Epithelial cell of proximal tubule (primary cell): ENCODE data around the gene TMEM98. TPM values are rescaled to one million over a fixed set of nuclear protein-coding genes. Genes with fewer than 3 reads are reported as not detected.

Experiments
- DNase-seq: peaks from one replicate; pipeline ENCODE4 v3.0.0-alpha.2; 2011; ENCODE audit warnings: low read depth
- H3K4me3 ChIP-seq: 2 replicates; pipeline ENCODE4 v1.5.1; 2011; ENCODE audit warnings: low read depth, mild to moderate bottlenecking, low read length
- total RNA-seq: library from RNA; depleted of rRNA; stranded (reverse); fragments of >200 nt; gene quantifications from 2 replicates; pipeline ENCODE4 v1.2.3, GENCODE V29; 2015
- TF ChIP-seq, protein P1 (sequence below): conservative IDR thresholded peaks from 2 replicates; pipeline ENCODE4 v1.5.1; 2012; ENCODE audit warnings: low read depth, mild to moderate bottlenecking, low read length

TMEM98 gene
- total RNA-seq, 1 donor from 2014 or later: 180 TPM

DNA sequence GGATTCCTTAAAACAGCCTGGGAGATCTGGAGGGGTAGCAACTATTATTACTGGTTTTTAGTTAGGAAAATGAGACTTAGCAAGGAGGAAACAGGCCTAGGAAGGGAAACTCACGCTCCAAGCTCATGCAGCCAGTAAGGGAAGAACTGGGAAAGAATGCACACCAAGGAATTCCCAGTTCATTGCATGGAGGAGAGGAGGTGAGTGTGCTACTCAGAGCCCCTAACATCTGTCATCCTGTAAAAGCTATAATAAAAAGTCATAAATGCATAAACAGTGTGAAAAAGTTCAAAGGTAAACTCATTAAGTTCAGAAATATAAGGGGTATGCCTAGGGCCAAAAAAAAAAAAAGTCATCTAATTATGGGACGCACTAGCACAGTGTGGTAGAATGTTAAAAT is 25.9 kb downstream of the TMEM98 start:
- H3K4me3 ChIP-seq: no peak overlapping the region
- TF ChIP-seq, protein P1, sequence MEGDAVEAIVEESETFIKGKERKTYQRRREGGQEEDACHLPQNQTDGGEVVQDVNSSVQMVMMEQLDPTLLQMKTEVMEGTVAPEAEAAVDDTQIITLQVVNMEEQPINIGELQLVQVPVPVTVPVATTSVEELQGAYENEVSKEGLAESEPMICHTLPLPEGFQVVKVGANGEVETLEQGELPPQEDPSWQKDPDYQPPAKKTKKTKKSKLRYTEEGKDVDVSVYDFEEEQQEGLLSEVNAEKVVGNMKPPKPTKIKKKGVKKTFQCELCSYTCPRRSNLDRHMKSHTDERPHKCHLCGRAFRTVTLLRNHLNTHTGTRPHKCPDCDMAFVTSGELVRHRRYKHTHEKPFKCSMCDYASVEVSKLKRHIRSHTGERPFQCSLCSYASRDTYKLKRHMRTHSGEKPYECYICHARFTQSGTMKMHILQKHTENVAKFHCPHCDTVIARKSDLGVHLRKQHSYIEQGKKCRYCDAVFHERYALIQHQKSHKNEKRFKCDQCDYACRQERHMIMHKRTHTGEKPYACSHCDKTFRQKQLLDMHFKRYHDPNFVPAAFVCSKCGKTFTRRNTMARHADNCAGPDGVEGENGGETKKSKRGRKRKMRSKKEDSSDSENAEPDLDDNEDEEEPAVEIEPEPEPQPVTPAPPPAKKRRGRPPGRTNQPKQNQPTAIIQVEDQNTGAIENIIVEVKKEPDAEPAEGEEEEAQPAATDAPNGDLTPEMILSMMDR: no peak
- DNase-seq: no peak

DNA sequence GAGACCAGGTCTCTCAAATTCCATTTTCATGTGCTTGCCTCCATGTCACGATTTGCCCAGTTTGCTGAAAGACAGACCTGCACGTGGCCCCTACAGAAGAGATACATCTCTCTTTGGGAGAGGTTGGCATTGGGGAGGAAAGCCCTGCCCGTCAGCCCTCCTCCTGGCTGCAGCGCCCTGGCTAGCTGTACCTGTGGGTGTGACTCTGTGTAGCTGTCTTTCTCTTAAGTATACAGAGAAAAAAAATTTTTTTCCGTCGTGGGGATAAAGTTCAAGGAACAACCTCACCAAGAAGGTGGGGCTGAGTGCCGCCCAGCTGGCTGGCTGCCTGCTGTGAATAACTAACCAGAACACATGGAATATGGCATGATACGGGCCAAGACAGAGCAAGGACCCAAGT is 26.5 kb downstream of the TMEM98 start:
- TF ChIP-seq, protein P1: no peak
- DNase-seq: no peak
- no peak overlapping the region for H3K4me3 ChIP-seq

DNA sequence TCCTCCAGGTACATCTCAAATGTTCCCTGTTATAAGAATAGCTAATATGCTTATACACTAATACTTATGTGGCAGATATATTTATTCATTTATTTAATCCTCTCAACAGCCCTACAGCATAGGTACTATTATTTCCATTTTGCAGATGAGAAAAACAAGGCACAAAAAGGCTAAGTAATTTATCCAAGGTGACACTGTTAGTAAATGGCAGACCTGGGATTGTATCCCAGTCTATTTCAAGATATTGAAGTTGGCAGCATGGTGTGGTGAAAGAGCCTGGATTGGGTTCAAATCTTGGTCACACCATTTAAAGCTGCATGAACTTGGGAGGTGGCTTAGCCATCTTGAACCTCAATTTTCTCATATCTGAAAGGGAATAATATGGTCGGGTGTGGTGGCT is 27.2 kb downstream of the TMEM98 start:
- DNase-seq: no peak
- H3K4me3 ChIP-seq: no peak overlapping the region
- TF ChIP-seq, protein P1: no peak

DNA sequence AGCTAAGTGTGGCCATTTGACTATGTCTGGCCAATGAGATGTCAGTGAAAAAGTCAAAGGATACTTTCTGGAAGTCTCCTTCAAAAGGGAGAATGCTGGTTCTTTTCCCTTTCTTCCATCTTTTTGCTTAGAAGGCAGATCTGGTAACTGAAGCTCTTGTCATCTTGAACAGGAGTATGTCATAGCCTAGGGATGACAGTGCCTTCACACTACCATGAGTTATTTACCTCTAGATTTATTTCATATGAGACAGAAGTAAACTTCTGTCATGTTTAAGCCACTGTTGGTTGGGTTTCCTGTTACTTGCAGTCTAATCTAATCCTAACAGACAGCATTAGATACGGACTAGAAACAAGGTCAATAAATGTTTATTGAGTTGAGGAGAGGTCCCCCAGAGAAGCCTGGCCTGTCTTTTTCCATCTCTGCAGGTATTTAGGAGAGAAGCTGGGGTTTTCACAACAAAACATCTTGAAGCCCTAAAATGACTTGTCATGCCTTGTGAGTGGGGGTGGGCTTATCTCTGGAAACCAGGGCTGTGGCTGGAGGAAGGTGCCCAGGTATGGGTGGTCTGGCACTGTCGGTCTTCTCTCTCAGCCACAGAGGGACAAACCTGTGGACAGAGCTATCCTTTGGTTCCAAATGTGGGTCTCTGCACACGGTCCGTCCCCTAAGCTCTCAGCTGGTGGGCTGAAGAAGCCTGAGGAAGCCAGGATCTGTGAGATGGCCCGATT is 28.5 kb downstream of the TMEM98 start:
- DNase-seq: no peak
- TF ChIP-seq, protein P1: no peak

DNA sequence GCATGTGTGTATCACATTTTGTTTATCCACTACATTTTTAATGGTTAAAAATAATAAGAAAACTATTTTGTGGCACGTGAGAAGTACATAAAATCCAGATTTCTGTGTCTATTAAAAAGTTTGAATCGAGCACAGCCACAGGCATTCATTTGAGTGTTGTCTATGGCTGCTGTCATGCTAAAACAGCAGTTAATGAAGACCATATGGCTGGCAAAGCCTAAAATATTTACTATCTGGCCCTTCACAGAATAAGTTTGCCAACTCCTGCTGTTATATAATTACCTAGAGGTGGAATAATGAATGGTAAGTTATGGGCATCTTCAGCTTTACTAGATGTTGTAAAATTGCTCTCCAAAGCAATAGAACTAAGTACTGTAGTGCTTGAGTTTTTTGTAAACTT is 30.5 kb downstream of the TMEM98 start:
- no peak for DNase-seq
- H3K4me3 ChIP-seq: no peak overlapping the region
- TF ChIP-seq, protein P1: no peak

More for the DNA sequence above, 28.5 kb downstream of the TMEM98 start:
- no peak overlapping the region for H3K4me3 ChIP-seq

DNA sequence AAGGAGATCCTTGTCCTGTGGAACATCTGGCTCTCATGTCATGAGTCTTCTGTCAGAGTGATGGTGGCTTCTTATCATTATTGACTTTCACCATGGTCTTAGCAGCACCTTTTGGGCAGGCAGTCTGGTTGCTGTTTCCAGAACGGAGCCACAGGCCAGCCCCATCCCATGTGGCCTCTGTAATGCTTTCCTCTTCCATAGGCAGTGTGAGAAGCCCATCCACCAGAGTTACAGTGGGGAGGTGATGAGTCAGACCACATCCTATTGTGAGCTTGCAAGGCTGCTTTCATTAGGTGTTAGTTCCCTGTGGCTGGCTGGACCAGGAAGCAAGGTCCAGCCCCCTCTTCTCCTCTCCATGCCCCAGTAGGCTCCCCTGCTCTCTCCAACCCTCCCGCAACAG is 32.9 kb downstream of the TMEM98 start:
- TF ChIP-seq, protein P1: no peak
- DNase-seq: no peak
- no peak overlapping the region for H3K4me3 ChIP-seq

DNA sequence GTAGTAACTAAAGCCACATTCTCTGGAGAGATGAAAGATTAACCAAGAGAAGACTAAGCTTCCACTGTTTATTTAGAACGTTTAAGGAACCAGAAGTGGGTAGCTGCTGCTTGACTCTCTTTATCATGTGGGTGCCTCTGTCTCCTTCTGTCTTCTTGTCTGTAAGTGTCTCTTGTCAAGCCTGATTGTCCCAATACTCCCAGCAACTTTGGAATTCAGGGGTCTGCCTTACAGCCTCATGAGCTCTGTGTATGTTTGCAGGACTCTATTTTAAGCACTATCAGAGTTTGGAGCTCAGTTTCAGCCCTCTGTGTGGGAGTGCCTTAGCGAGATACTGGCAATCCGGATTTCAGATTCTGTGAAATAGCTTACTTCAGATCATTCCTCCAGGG is 34.4 kb downstream of the TMEM98 start:
- TF ChIP-seq, protein P1: no peak
- DNase-seq: no peak
- H3K4me3 ChIP-seq: no peak overlapping the region
